H1 (cell line): Measurements from ENCODE around the gene GTF2F2. TPM values are rescaled to one million over a fixed set of nuclear protein-coding genes. Genes with fewer than 3 reads are reported as not detected.

Experiments used
- CTCF ChIA-PET: fragments of 300-600 bp; sonication (Branson Sonifier 250); formaldehyde crosslinking; loops from one replicate; lab custom pipeline; 2021; ENCODE audit not compliant: partially characterized antibody; lab: Charles Lee
- POLR2A ChIA-PET: fragments of 300-600 bp; sonication (Branson Sonifier 250); formaldehyde crosslinking; loops from one replicate; lab custom pipeline; 2021; ENCODE audit warnings: inconsistent platforms; ENCODE audit not compliant: partially characterized antibody; lab: Charles Lee
- DNase-seq, 2 experiments: peaks; one replicate each; pipeline versions ENCODE4 v3.0.0 to v3.0.0-alpha.2; 2010 to 2022; ENCODE audit warnings: low spot score in 2 of 2, low read depth in 1 of 2, mixed read lengths in 1 of 2
- FAIRE-seq: peaks from 2 replicates; lab custom pipeline; 2011; peaks lifted over from hg19 to GRCh38; lab: Jason Lieb, UNC
- H2AFZ ChIP-seq: 2 replicates; pipeline ENCODE4 v1.8.1; 2012; ENCODE audit warnings: low read length, inconsistent platforms
- H2AK5ac ChIP-seq: 2 replicates; pipeline ENCODE4 v1.6.1; 2013; ENCODE audit warnings: low read depth, low read length
- H2BK120ac ChIP-seq: replicated peaks from 2 replicates; pipeline ENCODE3; 2013; ENCODE audit warnings: low read depth, low read length, inconsistent platforms
- H2BK12ac ChIP-seq: 2 replicates; pipeline ENCODE4 v1.6.1; 2013; ENCODE audit warnings: low read depth, low read length
- H2BK15ac ChIP-seq: 2 replicates; pipeline ENCODE4 v1.6.1; 2013; ENCODE audit warnings: low read length
- H2BK20ac ChIP-seq: 2 replicates; pipeline ENCODE4 v1.6.1; 2013; ENCODE audit warnings: low read length
- H2BK5ac ChIP-seq: 2 replicates; pipeline ENCODE4 v1.6.1; 2013; ENCODE audit warnings: low read depth, low read length
- H3K14ac ChIP-seq: 2 replicates; pipeline ENCODE4 v1.6.1; 2013; ENCODE audit warnings: inconsistent platforms; ENCODE audit not compliant: insufficient read length
- H3K18ac ChIP-seq: 2 replicates; pipeline ENCODE4 v1.6.1; 2013; ENCODE audit warnings: low read length; ENCODE audit errors: extremely low read depth
- H3K23ac ChIP-seq: 2 replicates; pipeline ENCODE4 v1.6.1; 2013; ENCODE audit warnings: inconsistent platforms; ENCODE audit not compliant: insufficient read length
- H3K23me2 ChIP-seq: 2 replicates; pipeline ENCODE4 v1.6.1; 2013; ENCODE audit warnings: low read depth, low read length
- H3K27ac ChIP-seq: 2 replicates; pipeline ENCODE4 v1.6.1; 2011; ENCODE audit warnings: low read depth, low read length, inconsistent platforms
- H3K27me3 ChIP-seq, 4 experiments: replicated peaks in 1 of 4; 1 replicate in 1 of 4; 2 replicates in 3 of 4; pipeline versions ENCODE4 v1.6.1 to v1.8.1; 2011 to 2013; ENCODE audit warnings: low read length in 3 of 4, mild to moderate bottlenecking in 3 of 4, inconsistent platforms in 2 of 4, mixed read lengths in 2 of 4, moderate library complexity in 1 of 4; ENCODE audit not compliant: control insufficient read depth in 3 of 4, insufficient read depth in 3 of 4; ENCODE audit errors: extremely low read depth in 1 of 4
- H3K36me3 ChIP-seq, 4 experiments: 2 replicates each; pipeline versions ENCODE4 v1.6.1 to v1.8.1; 2011 to 2013; ENCODE audit warnings: mild to moderate bottlenecking in 4 of 4, low read length in 3 of 4, moderate library complexity in 2 of 4, control low read depth in 1 of 4, inconsistent platforms in 1 of 4; ENCODE audit not compliant: insufficient read depth in 4 of 4, control insufficient read depth in 2 of 4
- H3K4ac ChIP-seq: replicated peaks from 2 replicates; pipeline ENCODE3; 2013; ENCODE audit warnings: low read length, low read depth, mixed read lengths, inconsistent platforms; ENCODE audit not compliant: insufficient read length
- H3K4me1 ChIP-seq, 4 experiments: replicated peaks in 1 of 4; 1 replicate in 1 of 4; 2 replicates in 3 of 4; pipeline versions ENCODE4 v1.6.1 to v1.8.1; 2011 to 2013; ENCODE audit warnings: low read length in 3 of 4, inconsistent platforms in 2 of 4, mixed read lengths in 1 of 4; ENCODE audit not compliant: insufficient read depth in 4 of 4, control insufficient read depth in 3 of 4
- H3K4me2 ChIP-seq, 2 experiments: 2 replicates each; pipeline versions ENCODE4 v1.6.1 to v1.8.1; 2011 to 2013; ENCODE audit warnings: low read depth in 2 of 2, low read length in 2 of 2, control low read depth in 1 of 2, inconsistent platforms in 1 of 2, mild to moderate bottlenecking in 1 of 2; ENCODE audit not compliant: insufficient read depth in 1 of 2
- H3K4me3 ChIP-seq, 4 experiments: fragments of 200-600, 300-600 bp in 1 of 4; sonication (generic), shearing (Covaris generic), sonication (Bioruptor Twin) in 1 of 4; 2 replicates each; pipeline versions ENCODE4 v1.5.1 to v1.8.1; 2011 to 2016; ENCODE audit warnings: low read length in 4 of 4, low read depth in 3 of 4, control low read depth in 2 of 4, inconsistent platforms in 2 of 4, mild to moderate bottlenecking in 2 of 4, mixed read lengths in 1 of 4, moderate library complexity in 1 of 4; ENCODE audit not compliant: insufficient read depth in 2 of 4; ENCODE audit errors: extremely low read depth in 1 of 4
- H3K56ac ChIP-seq: replicated peaks from 2 replicates; pipeline ENCODE3; 2013; ENCODE audit warnings: low read depth, mild to moderate bottlenecking, mixed read lengths, low read length, inconsistent platforms; ENCODE audit not compliant: insufficient read length
- H3K79me1 ChIP-seq: 2 replicates; pipeline ENCODE4 v1.6.1; 2013; ENCODE audit warnings: low read depth, low read length, control low read depth
- H3K79me2 ChIP-seq, 2 experiments: 2 replicates each; pipeline versions ENCODE4 v1.6.1 to v1.8.1; 2012 to 2013; ENCODE audit warnings: low read length in 2 of 2, mild to moderate bottlenecking in 2 of 2, inconsistent platforms in 1 of 2; ENCODE audit not compliant: insufficient read depth in 2 of 2, control insufficient read depth in 1 of 2
- H3K9ac ChIP-seq, 4 experiments: replicated peaks in 1 of 4; 1 replicate in 1 of 4; 2 replicates in 3 of 4; pipeline versions ENCODE4 v1.6.1 to v1.8.1; 2011 to 2013; ENCODE audit warnings: low read depth in 3 of 4, low read length in 3 of 4, control low read depth in 2 of 4, mild to moderate bottlenecking in 2 of 4, moderate library complexity in 2 of 4, inconsistent platforms in 1 of 4; ENCODE audit errors: extremely low read depth in 1 of 4
- H3K9me3 ChIP-seq, 2 experiments: 2 replicates each; pipeline versions ENCODE4 v1.6.1 to v1.8.1; 2012 to 2013; ENCODE audit warnings: mild to moderate bottlenecking in 2 of 2, moderate library complexity in 2 of 2, control low read depth in 1 of 2, inconsistent platforms in 1 of 2, low read depth in 1 of 2, low read length in 1 of 2, mixed read lengths in 1 of 2; ENCODE audit not compliant: insufficient read depth in 2 of 2
- H4K20me1 ChIP-seq, 2 experiments: replicated peaks in 1 of 2; 2 replicates each; pipeline versions ENCODE3 to v1.8.1; 2011 to 2013; ENCODE audit warnings: inconsistent platforms in 2 of 2, low read length in 2 of 2, mild to moderate bottlenecking in 1 of 2; ENCODE audit not compliant: insufficient read depth in 2 of 2, control insufficient read depth in 1 of 2
- H4K5ac ChIP-seq: 2 replicates; pipeline ENCODE4 v1.6.1; 2013; ENCODE audit warnings: low read length, low read depth, mixed read lengths, inconsistent platforms; ENCODE audit not compliant: insufficient read length
- H4K8ac ChIP-seq: 2 replicates; pipeline ENCODE4 v1.8.0; 2013; ENCODE audit warnings: mild to moderate bottlenecking, moderate library complexity, low read length, inconsistent platforms; ENCODE audit not compliant: insufficient read depth; ENCODE audit errors: extremely low read depth
- H4K91ac ChIP-seq: replicated peaks from 2 replicates; pipeline ENCODE3; 2013; ENCODE audit warnings: low read length, mixed read lengths, inconsistent platforms; ENCODE audit not compliant: insufficient read length
- CTBP2 ChIP-seq: IDR thresholded peaks from 2 replicates; pipeline ENCODE4 v1.7.0; 2011; ENCODE audit warnings: borderline replicate concordance, mild to moderate bottlenecking, moderate library complexity, mixed read lengths, low read length; ENCODE audit not compliant: insufficient read depth, insufficient read length
- MAFK ChIP-seq: IDR thresholded peaks from 2 replicates; pipeline ENCODE4 v1.6.1; 2012; ENCODE audit warnings: low read depth, mild to moderate bottlenecking, improper control_type of control experiment, low read length
- POLR2A ChIP-seq, 2 experiments: IDR thresholded peaks; 1 replicate in 1 of 2; 2 replicates in 1 of 2; pipeline ENCODE4 v1.6.1; 2011; ENCODE audit warnings: low read depth in 2 of 2, low read length in 2 of 2, mild to moderate bottlenecking in 2 of 2; ENCODE audit errors: control extremely low read depth in 1 of 2
- RAD21 ChIP-seq, 2 experiments: IDR thresholded peaks in 1 of 2; conservative IDR thresholded peaks in 1 of 2; 2 replicates each; pipeline ENCODE4 v1.6.1; 2011; ENCODE audit warnings: low read depth in 2 of 2, low read length in 2 of 2, improper control_type of control experiment in 1 of 2, inconsistent platforms in 1 of 2, mild to moderate bottlenecking in 1 of 2, moderate library complexity in 1 of 2
- WGBS, 2 experiments: shearing (Covaris generic) in 1 of 2; methylation state at CpG; one replicate each; pipeline versions ENCODE4 v1.1.6 to v1.1.7; 2013 to 2015; ENCODE audit warnings: low lambda C conversion rate in 2 of 2, mixed read lengths in 2 of 2, inconsistent platforms in 1 of 2, low coverage in 1 of 2, missing lambda C conversion rate in 1 of 2; ENCODE audit not compliant: insufficient replicate concordance in 2 of 2, insufficient coverage in 1 of 2, insufficient read length in 1 of 2; ENCODE audit errors: extremely low coverage in 1 of 2, missing lambda C conversion rate in 1 of 2; 5-methylcytosine and 5-hydroxymethylcytosine counted together
- polyA plus RNA-seq, 7 experiments: library from polyadenylated mRNA; depleted of rRNA in 3 of 7; stranded (reverse) in 5 of 7; unstranded in 2 of 7; fragments of >200 nt in 5 of 7; fragments of 200-250 nt in 2 of 7; gene quantifications; 1 replicate in 5 of 7; 2 replicates in 1 of 7; 4 replicates in 1 of 7; pipeline versions ENCODE4 v1.2.1 to v1.2.3, GENCODE V29; 2011 to 2013; ENCODE audit warnings: missing spikeins in 2 of 7, mixed read lengths in 2 of 7
- total RNA-seq: library from RNA; stranded (reverse); fragmentation: NEBNext Ultra II Directional; extraction: Animal tissue kit (Norgen Biotek cat#: 25700); gene quantifications from 2 replicates; pipeline ENCODE4 v1.2.1, GENCODE V29; 2021

The GTF2F2 gene
- total and polyA plus RNA-seq, 2 of the 8 experiments (the other 6 are each of a cell fraction or from before 2014, with no cell fraction given) = 10.8 to 31.1 TPM

DNA sequence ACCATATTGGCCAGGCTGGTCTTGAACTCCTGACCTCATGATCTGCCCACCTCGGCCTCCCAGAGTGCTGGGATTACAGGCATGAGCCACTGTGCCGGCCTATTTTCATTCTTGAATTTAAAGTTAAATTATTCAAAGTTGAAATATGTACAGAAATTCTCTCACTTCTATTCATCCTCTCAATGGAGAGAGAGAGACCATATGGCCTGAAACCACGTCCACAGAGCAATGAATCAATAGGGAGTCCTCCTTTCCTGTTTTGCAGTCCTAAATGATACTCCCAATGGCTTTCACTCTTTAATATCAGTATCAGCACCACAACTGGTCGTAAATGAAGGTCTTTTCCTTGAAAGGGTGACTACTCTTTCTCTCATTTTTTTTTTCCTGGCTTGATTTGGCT is 111.0 kb downstream of the GTF2F2 start:
- ChIA-PET CTCF (interaction anchor here (0.8 to 2.0 kb wide), 3 partner anchors 10 to 184 kb away, joined by 3 to 5 read pairs (median 4); no protein-coding TSS in a partner anchor), POLR2A (no interaction called here)
- WGBS, 2 experiments = 89% methylated on average over 4 of the region's 4 CpGs; no CpG with 5 or more reads in 1 of the 2 experiments
- DNase-seq (no peak), FAIRE-seq (no peak)
- Histone ChIP-seq H4K20me1 (peaks cover 0 to 2% of the 10 kb centered on the region in 2 experiments), H3K36me3 (no peaks in the 10 kb centered on the region), H2BK12ac (no peak overlapping the region), H3K18ac (no peak overlapping the region), H3K4me2 (no peak overlapping the region), H3K4ac (no peak overlapping the region), H3K4me1 (no peaks in the 10 kb centered on the region), H3K9me3 (no peaks in the 10 kb centered on the region), H3K27ac (no peak overlapping the region), H3K56ac (no peak overlapping the region), H2AK5ac (no peak overlapping the region), H3K27me3 (no peaks in the 10 kb centered on the region), H2BK5ac (no peak overlapping the region), H3K4me3 (no peak overlapping the region), H3K23ac (no peak overlapping the region), H3K79me2 (no peaks in the 10 kb centered on the region), H4K91ac (no peak overlapping the region), H3K79me1 (no peaks in the 10 kb centered on the region), H2BK120ac (no peak overlapping the region), H3K9ac (no peak overlapping the region), H2BK15ac (no peak overlapping the region), H4K5ac (no peak overlapping the region), H4K8ac (no peak overlapping the region), H2AFZ (no peak overlapping the region), H2BK20ac (no peak overlapping the region), H3K23me2 (no peaks in the 10 kb centered on the region), H3K14ac (no peak overlapping the region)
- TF ChIP-seq POLR2A (IDR thresholded peaks at IDR 0.05; ENCODE audit: control extremely low read depth in 1 of 2, low read depth in 2 of 2, low read length in 2 of 2) (no peak), CTBP2 (no peak), RAD21 (IDR thresholded peaks at IDR 0.05 in 1 of 2, conservative IDR thresholded peaks at IDR 0.05 in 1 of 2; ENCODE audit: low read depth in 2 of 2, low read length in 2 of 2) (no peak), MAFK (no peak)
